Activated naive CD4-positive, alpha-beta T cell treated with anti-CD3 and anti-CD28 coated beads for 36 hours (primary cell): ENCODE data around the gene ALG5. TPM values are rescaled to one million over a fixed set of nuclear protein-coding genes. Genes with fewer than 3 reads are reported as not detected.

Experiments
- CTCF ChIA-PET: fragments of 350-600 bp; sonication (Branson Sonifier 250); formaldehyde crosslinking; loops from one replicate; lab custom pipeline; 2021; ENCODE audit warnings: antibody characterized with exemption; lab: Charles Lee
- DNase-seq: peaks from one replicate; pipeline ENCODE4 v3.0.0-alpha.2; 2020
- H3K27ac Mint-ChIP-seq: one replicate; pipeline ENCODE4 v1.8.0; 2021; ENCODE audit warnings: mild to moderate bottlenecking, mixed read lengths
- H3K27me3 Mint-ChIP-seq: one replicate; pipeline ENCODE4 v1.8.0; 2021; ENCODE audit warnings: low read depth, mixed read lengths
- H3K36me3 Mint-ChIP-seq: one replicate; pipeline ENCODE4 v1.8.0; 2021; ENCODE audit warnings: low read depth, mixed read lengths
- H3K4me1 Mint-ChIP-seq: one replicate; pipeline ENCODE4 v1.8.0; 2021; ENCODE audit warnings: low read depth, mixed read lengths
- H3K4me3 Mint-ChIP-seq: one replicate; pipeline ENCODE4 v1.8.0; 2021; ENCODE audit warnings: mild to moderate bottlenecking, moderate library complexity, mixed read lengths
- H3K9me3 Mint-ChIP-seq: one replicate; pipeline ENCODE4 v1.8.0; 2021; ENCODE audit warnings: mixed read lengths
- intact Hi-C: fragments of 100-400 bp; cut with micrococcal nuclease; formaldehyde crosslinking; loops from one replicate; pipeline ENCODE4 v1.15.1; 2023
- total RNA-seq, 2 experiments: library from RNA; stranded (reverse); gene quantifications; one replicate each; pipeline ENCODE4 v1.2.3, GENCODE V29; 2021

ALG5 gene
- total RNA-seq, 2 experiments from 2014 or later, result 17.5 to 20.8 TPM

GRCh38 chr13:36973621-36974295, 25.4 kb downstream of the ALG5 start:
- Mint-ChIP-seq H3K9me3 (no peaks in the 10 kb centered on the region), H3K36me3 (peaks cover 30% of the 10 kb centered on the region), H3K4me1 (no peaks in the 10 kb centered on the region), H3K27me3 (no peaks in the 10 kb centered on the region), H3K27ac (no peak overlapping the region), H3K4me3 (no peak overlapping the region)
- no peak for DNase-seq
- intact Hi-C loops, result no loop called here
- CTCF ChIA-PET, result interaction anchor here (0.6 kb wide), 1 partner anchor 14 kb away, joined by 3 read pairs; no protein-coding TSS in a partner anchor

- Mint-ChIP-seq H3K36me3 (peaks cover 34% of the 10 kb centered on the region), H3K27me3 (no peaks in the 10 kb centered on the region), H3K9me3 (no peaks in the 10 kb centered on the region), H3K4me3 (no peak overlapping the region), H3K4me1 (no peaks in the 10 kb centered on the region), H3K27ac (no peak overlapping the region)
- CTCF ChIA-PET, result interaction anchor here (0.6 to 0.7 kb wide), 3 partner anchors 9 to 563 kb away, joined by 3 read pairs; no protein-coding TSS in a partner anchor
- intact Hi-C loops, result no loop called here
- DNase-seq, result no peak
These were observed 26.1 kb downstream of the ALG5 start for GRCh38 chr13:36973009-36973408.

- no peak overlapping the region for H3K4me3 Mint-ChIP-seq
These were observed 32.7 kb downstream of the ALG5 start for GRCh38 chr13:36966404-36966803.

GRCh38 chr13:36965767-36966166, 33.4 kb downstream of the ALG5 start:
- H3K9me3 Mint-ChIP-seq, result no peaks in the 10 kb centered on the region
- DNase-seq, result peak; percentile 7
- intact Hi-C loops, result no loop called here
- H3K4me1 Mint-ChIP-seq, result peaks cover 4% of the 10 kb centered on the region
- CTCF ChIA-PET, result interaction anchor here (0.5 to 0.7 kb wide), 2 partner anchors 15 to 1606 kb away, joined by 3 read pairs; no protein-coding TSS in a partner anchor
- H3K36me3 Mint-ChIP-seq, result peaks cover 40% of the 10 kb centered on the region
- no peak overlapping the region for H3K27ac Mint-ChIP-seq
- H3K4me3 Mint-ChIP-seq, result no peak overlapping the region
- H3K27me3 Mint-ChIP-seq, result no peaks in the 10 kb centered on the region

More at GRCh38 chr13:36966404-36966803, 32.7 kb downstream of the ALG5 start:
- Mint-ChIP-seq H3K27ac (no peak overlapping the region), H3K36me3 (peaks cover 38% of the 10 kb centered on the region), H3K9me3 (no peaks in the 10 kb centered on the region), H3K27me3 (no peaks in the 10 kb centered on the region), H3K4me1 (peaks cover 4% of the 10 kb centered on the region)
- CTCF ChIA-PET, result no interaction called here
- intact Hi-C loops, result no loop called here
- no peak for DNase-seq

- DNase-seq, result no peak
- H3K4me3 Mint-ChIP-seq, result no peak overlapping the region
- intact Hi-C loops, result no loop called here
- H3K36me3 Mint-ChIP-seq, result peaks cover 49% of the 10 kb centered on the region
- H3K4me1 Mint-ChIP-seq, result no peaks in the 10 kb centered on the region
- H3K9me3 Mint-ChIP-seq, result no peaks in the 10 kb centered on the region
- H3K27me3 Mint-ChIP-seq, result no peaks in the 10 kb centered on the region
- no peak overlapping the region for H3K27ac Mint-ChIP-seq
- CTCF ChIA-PET, result interaction anchor here (0.7 kb wide), 1 partner anchor 15 kb away, joined by 3 read pairs; no protein-coding TSS in a partner anchor
These were observed 39.6 kb downstream of the ALG5 start for GRCh38 chr13:36959456-36960116.

- H3K9me3 Mint-ChIP-seq, result no peaks in the 10 kb centered on the region
These were observed 44.6 kb downstream of the ALG5 start for GRCh38 chr13:36954542-36954941.

GRCh38 chr13:36950920-36951319, 48.2 kb downstream of the ALG5 start:
- Mint-ChIP-seq H3K4me1 (no peaks in the 10 kb centered on the region), H3K27ac (no peak overlapping the region), H3K9me3 (no peaks in the 10 kb centered on the region), H3K36me3 (peaks cover 55% of the 10 kb centered on the region), H3K27me3 (no peaks in the 10 kb centered on the region), H3K4me3 (no peak overlapping the region)
- intact Hi-C loops, result no loop called here
- CTCF ChIA-PET, result interaction anchor here (0.7 kb wide), 1 partner anchor 79 kb away, joined by 3 read pairs; no protein-coding TSS in a partner anchor
- DNase-seq, result no peak

More at GRCh38 chr13:36954542-36954941, 44.6 kb downstream of the ALG5 start:
- intact Hi-C loops, result no loop called here
- Mint-ChIP-seq H3K27ac (no peak overlapping the region), H3K36me3 (peaks cover 60% of the 10 kb centered on the region), H3K4me3 (no peak overlapping the region), H3K27me3 (no peaks in the 10 kb centered on the region), H3K4me1 (no peaks in the 10 kb centered on the region)
- CTCF ChIA-PET, result no interaction called here
- DNase-seq, result no peak

- no peak for DNase-seq
- intact Hi-C loops, result no loop called here
- Mint-ChIP-seq H3K9me3 (no peaks in the 10 kb centered on the region), H3K27ac (no peak overlapping the region), H3K4me3 (no peak overlapping the region), H3K4me1 (no peaks in the 10 kb centered on the region), H3K36me3 (peaks cover 52% of the 10 kb centered on the region), H3K27me3 (no peaks in the 10 kb centered on the region)
- CTCF ChIA-PET, result no interaction called here
These were observed 48.8 kb downstream of the ALG5 start for GRCh38 chr13:36950330-36950729.

- peaks cover 23% of the 10 kb centered on the region for H3K36me3 Mint-ChIP-seq
- intact Hi-C loops, result no loop called here
- H3K4me3 Mint-ChIP-seq, result no peak overlapping the region
- no peak for DNase-seq
- H3K27ac Mint-ChIP-seq, result no peak overlapping the region
- CTCF ChIA-PET, result interaction anchor here (0.6 kb wide), 1 partner anchor 508 kb away, joined by 3 read pairs; no protein-coding TSS in a partner anchor
- H3K4me1 Mint-ChIP-seq, result no peaks in the 10 kb centered on the region
- H3K9me3 Mint-ChIP-seq, result peaks cover 11% of the 10 kb centered on the region
- peaks cover 3% of the 10 kb centered on the region for H3K27me3 Mint-ChIP-seq
These were observed 54.1 kb downstream of the ALG5 start for GRCh38 chr13:36945078-36945477.

GRCh38 chr13:36925603-36926002, 73.5 kb downstream of the ALG5 start:
- peaks cover 24% of the 10 kb centered on the region for H3K27me3 Mint-ChIP-seq
- H3K4me1 Mint-ChIP-seq, result no peaks in the 10 kb centered on the region
- no peaks in the 10 kb centered on the region for H3K36me3 Mint-ChIP-seq
- H3K9me3 Mint-ChIP-seq, result peaks cover 2% of the 10 kb centered on the region
- no peak for DNase-seq
- H3K27ac Mint-ChIP-seq, result no peak overlapping the region
- intact Hi-C loops, result no loop called here
- H3K4me3 Mint-ChIP-seq, result no peak overlapping the region
- CTCF ChIA-PET, result no interaction called here

GRCh38 chr13:36924001-36924400, 75.1 kb downstream of the ALG5 start:
- Mint-ChIP-seq H3K4me3 (no peak overlapping the region), H3K36me3 (no peaks in the 10 kb centered on the region), H3K27me3 (peaks cover 28% of the 10 kb centered on the region), H3K4me1 (peaks cover 3% of the 10 kb centered on the region), H3K9me3 (no peaks in the 10 kb centered on the region), H3K27ac (no peak overlapping the region)
- CTCF ChIA-PET, result interaction anchor here (1.0 kb wide), 1 partner anchor 69 kb away, joined by 3 read pairs; no protein-coding TSS in a partner anchor
- no peak for DNase-seq
- intact Hi-C loops, result loop anchor here (5.0 kb wide), 1 partner anchor 73 kb away; the partner anchor contains the start of gene ALG5

- intact Hi-C loops, result loop anchor here (5.0 kb wide), 1 partner anchor 76 kb away; the partner anchor contains the start of gene ALG5
- no peak overlapping the region for H3K27ac Mint-ChIP-seq
These were observed 77.4 kb downstream of the ALG5 start for GRCh38 chr13:36921631-36922301.

More at GRCh38 chr13:36921631-36922301, 77.4 kb downstream of the ALG5 start:
- Mint-ChIP-seq H3K27me3 (peaks cover 41% of the 10 kb centered on the region), H3K9me3 (no peaks in the 10 kb centered on the region), H3K36me3 (no peaks in the 10 kb centered on the region), H3K4me3 (no peak overlapping the region), H3K4me1 (peaks cover 3% of the 10 kb centered on the region)
- CTCF ChIA-PET, result no interaction called here
- no peak for DNase-seq
